Stimulated activated CD4-positive, alpha-beta T cell treated with anti-CD3 and anti-CD28 coated beads, Interleukin-15, amount 100 ng/mL, for 1 hour (primary cell): ENCODE data around the gene RGPD4.

ENCODE experiments used
- DNase-seq, 2 donors: peaks; one replicate each; pipeline ENCODE4 v3.0.0-alpha.2; 2020; ENCODE audit warnings: low read depth in 1 of 2, low spot score in 1 of 2

The RGPD4 gene

GRCh38 chr2:107927034-107927534 is 100.4 kb downstream of the RGPD4 start:
- no peak for DNase-seq

GRCh38 chr2:107931412-107931811 is 104.7 kb downstream of the RGPD4 start:
- DNase-seq: no peak

- DNase-seq: no peak
Observed at GRCh38 chr2:107932488-107932887, 105.8 kb downstream of the RGPD4 start.

- no peak for DNase-seq
Observed at GRCh38 chr2:107932979-107933378, 106.3 kb downstream of the RGPD4 start.

GRCh38 chr2:107936433-107937359 is 110.0 kb downstream of the RGPD4 start:
- no peak for DNase-seq
